Brain pericyte (primary cell): ENCODE results near the gene NLGN1.
"Not testable (repeated sequence)": the region's sequence is repeated elsewhere in the genome, so short reads cannot be mapped to it uniquely, and the experiment has no call there.

Experiments used
- DNase-seq: peaks from one replicate; pipeline ENCODE4 v3.0.0-alpha.2; 2012; ENCODE audit warnings: low read depth, low spot score

NLGN1 gene

DNA sequence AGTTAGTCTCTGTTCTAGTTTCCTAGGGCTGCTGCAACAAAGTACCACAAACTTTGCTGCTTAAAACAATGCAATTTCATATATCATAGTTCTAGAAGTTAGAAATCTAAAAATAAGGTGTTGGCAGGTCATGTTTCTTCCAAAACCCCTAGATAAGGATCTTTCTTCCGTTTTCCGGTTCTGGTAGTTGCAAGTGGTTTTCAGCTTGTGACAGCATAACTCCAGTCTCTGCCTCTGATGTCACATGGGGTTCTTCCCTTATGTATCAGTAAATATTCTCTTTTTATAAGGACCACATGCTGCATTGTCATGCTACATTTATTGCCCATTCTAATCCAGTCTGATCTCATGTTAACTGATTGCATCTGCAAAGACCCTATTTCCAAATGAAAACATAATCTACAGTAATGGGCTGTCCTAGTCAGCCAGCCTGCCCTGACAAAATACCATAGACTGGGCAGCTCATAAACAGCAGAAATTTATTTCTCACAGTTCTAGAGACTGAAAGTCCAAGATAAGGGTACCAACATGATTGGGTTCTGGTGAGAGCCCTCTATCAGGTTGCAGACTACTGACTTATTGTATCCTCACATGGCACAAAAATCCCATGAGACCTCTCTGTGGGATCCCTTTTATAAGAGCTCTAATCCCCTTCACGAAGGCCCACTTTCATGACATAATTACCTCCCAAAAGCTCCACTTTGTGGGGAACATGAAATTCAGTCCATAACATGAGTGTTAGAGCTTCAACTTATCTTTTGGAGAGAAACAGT lies 819.6 kb downstream of the NLGN1 start:
- no peak for DNase-seq

DNA sequence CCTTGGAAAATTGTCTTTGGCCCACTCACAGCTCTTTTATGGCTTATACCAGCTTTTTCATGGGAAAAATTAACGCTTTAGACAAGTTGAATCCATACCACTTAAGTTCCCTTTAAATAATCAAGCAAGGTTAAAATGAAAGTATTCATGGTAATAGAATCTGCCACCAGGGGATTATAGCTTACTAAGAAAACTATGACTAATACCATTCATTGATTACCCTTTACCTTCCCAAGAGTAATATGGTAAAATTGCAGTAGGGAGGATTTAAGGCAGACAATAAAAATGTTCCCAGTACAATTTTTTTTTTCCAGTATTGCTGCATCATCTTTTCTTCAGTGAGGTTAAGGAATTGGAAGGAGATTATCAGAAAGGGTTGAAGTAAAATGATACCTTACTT lies 820.5 kb downstream of the NLGN1 start:
- no peak for DNase-seq

DNA sequence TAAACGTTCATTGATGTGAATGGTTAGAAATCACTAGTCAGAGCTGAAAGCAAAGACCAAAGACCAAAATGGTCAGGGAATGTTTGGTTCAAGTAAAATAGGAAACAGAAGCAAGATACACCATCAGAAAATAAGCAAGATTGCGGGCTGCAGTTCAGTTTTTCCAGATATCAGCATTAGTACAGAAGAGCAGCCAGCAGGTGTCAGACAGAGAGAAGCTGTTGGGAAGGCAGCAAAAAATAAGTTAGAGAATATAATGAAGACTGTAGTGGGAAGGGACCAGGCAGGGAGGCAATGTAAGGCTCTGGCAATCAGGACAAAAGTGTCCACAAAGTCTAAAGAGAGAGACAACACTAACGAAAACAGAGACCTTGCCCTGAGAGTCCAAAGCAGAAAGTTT lies 822.2 kb downstream of the NLGN1 start:
- no peak for DNase-seq

DNA sequence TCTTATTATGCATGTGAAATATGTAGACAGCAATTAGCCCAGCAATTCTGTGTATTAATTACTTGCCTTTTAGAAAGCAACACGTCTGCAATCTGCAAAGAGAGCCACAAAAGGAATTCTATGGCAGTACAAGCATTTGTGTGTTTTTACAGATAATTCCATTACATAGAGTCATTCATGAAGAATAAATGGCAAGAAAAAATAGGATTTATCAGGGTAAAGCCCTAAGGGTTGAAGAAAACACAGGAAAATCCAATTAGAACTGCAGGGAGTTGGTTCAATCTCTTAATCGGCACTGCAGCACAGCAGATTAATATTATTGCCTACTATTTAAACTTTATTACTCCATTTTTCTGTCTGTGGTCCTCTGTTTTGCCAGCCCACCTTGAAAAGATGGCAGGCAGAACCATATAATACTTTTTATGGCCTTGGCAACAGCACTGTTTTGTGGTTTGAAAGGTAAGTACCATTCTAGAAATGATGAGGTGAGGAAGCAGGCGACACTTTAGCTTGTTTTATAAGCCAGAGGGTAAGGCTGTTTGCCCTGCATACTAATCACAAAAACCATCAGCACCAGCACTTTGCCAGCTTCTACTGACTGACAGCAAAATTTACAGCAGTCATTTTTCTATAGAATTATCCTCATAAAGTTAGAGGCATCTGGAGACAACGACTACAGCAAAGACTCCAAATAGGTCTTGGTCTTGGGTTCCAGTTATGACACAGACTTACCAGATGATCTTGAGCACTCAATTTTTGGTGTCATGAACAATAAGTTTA lies 823.4 kb downstream of the NLGN1 start:
- DNase-seq: no peak

DNA sequence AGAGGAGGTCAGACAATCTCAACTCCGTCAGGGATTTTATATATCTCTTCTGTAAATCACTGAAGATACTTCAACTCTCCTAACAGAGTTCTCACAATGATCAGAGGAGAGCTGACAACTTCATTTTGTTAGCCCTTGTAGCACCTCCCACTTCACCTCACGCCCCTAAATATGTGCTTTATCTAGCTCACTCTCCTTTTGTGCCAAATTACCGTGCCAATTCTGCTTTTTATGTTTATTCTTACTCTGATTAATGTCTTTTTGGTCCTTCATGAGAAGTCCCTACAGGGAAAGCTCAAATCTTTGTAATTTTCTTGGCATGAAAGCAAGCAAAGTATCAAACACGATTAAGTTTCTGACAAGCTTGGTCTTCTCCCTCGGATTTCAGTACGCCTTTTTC lies 825.5 kb downstream of the NLGN1 start:
- DNase-seq: no peak

DNA sequence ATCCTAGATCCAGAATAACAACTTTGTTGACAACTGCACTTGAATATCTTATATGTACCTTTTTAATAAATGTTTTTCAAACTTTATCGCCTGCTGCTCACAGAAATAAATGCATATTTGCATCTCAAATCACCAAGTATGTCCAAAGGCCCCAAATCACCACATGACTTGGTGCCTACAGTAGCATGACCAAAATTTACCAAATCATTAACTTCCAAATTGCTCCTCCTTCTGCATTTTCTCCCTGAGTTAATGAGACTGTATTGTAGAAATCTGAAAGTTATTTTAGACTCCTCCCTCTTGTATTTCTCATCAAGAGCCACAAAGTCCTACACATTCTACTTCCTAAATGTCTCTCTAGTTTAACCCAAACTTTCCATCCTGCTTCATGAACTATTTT lies 826.1 kb downstream of the NLGN1 start:
- DNase-seq: no peak

DNA sequence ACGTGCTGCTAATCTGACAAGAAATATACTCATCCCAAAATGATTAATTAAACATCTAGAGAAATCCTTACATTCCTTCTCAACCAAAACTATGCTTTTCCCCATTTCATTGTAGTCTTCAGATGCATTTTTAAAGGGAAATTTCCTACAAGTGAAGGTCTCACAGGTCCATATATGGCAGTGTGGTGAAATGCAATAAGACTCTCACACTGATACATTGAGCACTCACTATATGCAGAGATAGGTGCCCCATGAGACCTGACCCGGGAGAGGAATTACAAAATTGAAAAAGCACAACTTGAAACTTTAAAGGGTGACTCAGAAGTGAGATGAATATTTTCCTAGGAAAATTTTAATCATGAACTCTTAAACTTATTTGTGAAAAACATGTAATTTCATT lies 832.4 kb downstream of the NLGN1 start:
- no peak for DNase-seq

DNA sequence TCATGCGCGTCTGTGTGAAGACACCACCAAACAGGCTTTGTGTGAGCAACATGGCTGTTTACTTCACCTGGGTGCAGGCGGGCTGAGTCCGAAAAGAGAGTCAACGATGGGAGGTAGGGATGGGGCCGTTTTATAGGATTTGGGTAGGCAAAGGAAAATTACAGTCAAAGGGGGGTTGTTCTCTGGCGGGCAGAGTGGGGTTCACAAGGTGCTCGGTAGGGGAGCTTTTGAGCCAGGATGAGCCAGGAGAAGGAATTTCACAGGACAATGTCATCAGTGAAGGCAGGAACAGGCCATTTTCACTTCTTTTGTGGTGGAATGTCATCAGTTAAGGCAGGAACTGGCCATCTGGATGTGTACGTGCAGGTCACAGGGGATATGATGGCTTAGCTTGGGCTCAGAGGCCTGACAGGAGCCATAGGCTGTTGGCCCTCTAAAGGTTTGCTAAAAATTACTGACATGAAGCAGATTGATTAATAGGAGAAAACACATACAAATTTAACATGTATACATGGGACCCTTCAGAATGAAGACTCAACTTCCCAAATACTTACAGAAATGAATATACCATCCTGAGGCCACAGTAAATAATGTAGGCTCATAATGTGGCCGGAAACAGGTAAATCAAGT lies 834.6 kb downstream of the NLGN1 start:
- not testable (repeated sequence) for DNase-seq

DNA sequence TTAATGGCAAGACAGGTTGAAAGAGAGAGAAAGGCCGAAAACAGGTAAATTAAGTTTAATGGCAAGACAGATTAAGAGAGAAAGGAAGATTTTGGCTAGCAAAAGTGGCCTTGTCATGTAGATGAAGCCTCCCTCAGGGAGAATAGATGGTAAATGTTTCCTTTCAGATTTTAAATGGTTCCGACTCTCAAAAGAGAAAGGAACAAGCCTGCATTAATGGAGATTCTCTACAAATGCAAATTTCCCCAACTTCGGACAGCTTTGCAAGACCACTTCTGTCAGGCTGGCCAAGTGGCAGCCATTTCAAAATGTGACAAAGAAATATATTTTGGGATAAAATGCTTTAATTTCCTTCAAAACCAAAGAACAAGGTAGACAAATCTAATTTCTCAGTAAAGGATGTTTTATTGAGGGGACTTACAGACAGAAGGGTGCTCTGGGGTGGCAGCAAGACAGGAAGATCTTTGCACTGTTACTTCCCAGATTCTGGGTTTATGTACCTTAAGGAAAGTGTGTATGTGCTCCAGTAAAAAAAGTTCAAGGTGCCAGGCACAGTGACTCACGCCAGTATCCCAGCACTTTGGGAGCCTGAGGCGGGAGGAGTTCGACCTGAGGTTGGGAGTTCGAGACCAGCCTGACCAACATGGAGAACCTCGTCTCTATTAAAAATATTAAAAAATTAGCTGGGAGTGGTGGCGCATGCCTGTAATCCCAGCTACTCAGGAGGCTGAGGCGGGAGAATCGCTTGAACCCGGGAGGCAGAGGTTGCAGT lies 835.3 kb downstream of the NLGN1 start:
- no peak for DNase-seq

DNA sequence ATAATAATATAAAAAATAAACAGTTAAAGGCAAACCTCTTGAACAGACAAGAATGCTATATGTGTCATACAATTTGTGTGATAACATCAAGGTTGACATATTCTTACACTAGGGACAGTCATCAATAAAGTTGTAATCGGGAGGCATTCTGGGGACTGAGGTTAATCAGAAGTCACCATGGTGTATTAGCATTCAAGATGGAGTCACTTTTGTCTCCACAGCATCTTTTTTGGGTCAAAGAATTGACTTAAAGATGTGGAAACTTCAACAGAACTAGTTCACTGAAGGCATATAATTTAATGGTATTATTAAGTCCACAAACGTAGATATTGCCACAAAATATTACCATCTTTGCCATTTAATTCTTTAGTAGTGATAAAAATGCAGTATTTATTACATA lies 836.0 kb downstream of the NLGN1 start:
- DNase-seq: no peak

DNA sequence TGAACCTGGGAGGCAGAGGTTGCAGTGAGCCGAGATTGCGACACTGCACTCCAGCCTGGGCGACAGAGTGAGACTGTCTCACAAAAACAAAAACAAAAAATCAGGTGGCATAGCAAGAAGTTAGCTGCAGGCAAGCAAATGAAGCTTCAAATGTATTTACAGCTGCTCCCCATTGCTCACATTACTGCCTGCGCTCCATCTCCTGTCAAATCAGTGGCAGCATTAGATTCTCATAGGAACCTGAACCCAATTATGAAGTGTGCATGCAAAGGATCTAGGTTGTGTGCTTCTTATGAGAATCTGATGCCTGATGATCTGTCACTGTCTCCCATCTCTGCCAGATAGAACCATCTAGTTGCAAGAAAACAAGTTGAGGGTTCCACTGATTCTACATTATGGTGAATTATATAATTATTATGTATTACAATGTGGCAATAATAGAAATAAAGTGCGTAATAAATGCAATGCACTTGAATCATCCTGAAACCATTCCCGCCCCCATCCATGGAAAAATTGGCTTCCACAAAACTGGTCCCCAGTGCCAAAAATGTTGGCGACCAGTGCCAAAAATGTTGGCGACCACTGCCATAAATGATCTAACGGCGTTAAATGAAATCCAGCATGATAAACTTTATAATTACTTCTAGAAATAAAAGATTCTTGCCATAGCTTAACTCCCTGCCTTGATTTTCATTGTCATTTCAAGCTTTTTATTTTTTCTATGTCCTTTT lies 844.9 kb downstream of the NLGN1 start:
- no peak for DNase-seq

DNA sequence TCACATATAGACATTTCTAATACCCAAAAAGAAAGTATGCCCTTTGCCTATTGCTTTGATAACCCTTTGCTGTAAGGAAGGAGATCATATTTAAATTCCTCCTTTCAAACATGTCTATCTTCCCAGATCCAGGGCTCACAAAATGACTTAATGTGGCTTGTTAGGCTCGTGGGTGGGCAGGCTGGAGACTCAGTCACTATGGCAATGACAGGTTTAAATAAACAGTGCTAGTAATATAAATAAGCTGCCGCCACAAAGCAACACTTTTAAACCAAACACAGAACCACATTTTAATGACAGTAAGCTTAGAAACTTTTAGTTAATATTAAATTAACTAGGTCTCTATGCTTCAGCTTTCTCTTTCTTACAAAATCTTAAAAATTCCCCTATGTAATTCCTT lies 845.6 kb downstream of the NLGN1 start:
- DNase-seq: no peak

DNA sequence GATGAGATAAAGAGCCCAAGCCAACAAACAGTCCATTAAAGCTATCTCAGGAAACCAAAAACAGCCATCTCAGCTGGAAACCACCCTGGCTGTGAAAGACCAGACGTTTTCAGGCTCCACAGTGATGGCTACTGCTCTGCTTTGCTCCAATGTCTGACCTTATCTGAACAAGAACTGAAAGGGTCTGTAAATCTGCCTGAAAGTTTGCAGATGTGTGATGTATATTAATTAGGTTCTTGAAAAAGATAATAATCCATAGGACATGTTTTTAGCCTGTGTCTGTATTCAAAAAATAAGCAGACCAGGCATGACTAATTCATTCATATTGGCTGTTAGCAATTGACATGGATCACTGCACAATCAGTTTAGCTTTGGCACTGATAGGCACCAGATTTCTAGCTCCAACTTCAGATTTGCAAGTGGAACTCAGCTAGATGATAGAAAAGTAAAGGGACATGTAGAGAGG lies 850.2 kb downstream of the NLGN1 start:
- no peak for DNase-seq

DNA sequence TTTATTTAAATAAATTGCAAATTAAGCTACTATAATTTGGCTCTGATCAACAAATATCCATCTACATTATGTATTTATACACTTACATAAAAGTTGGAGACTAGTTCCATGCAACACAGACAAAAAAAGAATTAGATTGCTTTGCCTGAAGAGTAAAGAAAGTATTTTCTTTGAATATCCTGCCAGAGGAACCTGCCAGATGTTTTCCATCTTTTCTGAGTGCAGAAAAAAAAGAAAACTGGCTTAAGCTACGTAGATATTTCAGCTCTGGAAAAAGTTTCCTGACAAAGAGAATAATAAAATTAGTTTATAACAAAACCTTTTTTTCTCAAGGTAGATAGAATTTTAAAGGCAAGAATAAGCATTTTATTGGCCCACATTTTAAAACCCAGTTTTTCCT lies 854.1 kb downstream of the NLGN1 start:
- DNase-seq: no peak

DNA sequence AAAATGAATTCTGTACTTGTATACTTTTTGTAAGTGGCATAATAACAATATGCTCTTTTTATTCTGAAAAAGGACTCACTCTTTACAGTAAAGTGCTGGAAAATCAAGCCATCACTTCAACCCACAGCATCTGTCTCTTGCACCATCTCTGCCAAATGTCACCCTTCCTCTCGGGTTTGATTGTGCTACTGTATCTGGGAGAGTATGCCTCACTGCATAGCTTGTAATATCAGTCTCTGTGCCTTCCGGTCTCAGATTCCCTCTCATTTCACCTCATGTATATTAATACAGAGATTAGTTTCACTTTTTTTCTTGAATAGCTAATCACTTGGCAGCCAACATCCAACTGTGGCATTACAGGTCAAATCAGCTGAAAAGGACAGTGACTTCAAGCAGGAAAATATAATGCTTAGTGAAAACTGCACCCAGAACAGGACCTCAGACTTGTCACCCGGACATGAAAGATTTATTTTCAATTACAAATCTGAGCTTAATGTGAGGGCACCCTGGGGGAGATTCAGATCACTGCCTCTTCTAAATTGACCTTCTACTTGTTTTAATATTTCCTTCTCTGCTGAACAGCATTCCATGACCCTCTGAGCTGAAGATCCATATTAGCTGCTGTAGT lies 855.8 kb downstream of the NLGN1 start:
- DNase-seq: no peak

DNA sequence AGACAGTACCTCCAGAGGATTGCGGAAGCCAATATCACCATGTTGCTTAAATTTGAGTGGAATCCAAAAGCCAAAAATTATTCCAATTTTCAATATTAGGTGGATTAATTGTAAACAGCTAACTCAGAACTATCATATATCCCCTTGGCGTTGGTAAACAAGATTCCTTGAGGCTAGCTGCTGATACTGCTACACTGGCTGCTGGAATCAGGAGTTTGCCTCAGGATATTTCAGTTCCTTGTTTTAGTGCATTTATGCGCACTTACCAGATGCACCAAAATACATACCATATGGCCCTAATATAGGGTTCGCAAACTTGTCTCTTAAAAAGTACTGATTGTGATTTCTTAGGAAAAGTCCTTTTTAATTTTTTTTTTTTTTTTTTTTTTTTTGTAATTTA lies 856.4 kb downstream of the NLGN1 start:
- DNase-seq: no peak

DNA sequence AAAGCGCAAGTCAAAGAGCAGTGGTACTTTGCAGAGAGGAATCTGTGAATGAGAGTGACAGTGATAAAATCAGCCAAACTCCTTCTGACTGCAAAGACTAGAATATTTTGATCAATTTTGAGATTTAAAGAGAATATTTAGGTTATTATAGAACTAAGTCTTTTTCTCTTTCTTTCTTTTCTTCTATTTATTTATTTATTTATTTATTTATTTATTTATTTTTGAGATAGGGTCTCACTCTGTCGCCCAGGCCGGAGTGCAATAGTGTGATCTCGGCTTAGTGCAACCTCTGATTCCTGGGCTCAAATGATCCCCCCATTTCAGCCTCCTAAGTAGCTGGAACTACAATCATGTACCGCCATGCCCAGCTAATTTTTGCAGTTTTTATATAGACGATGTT lies 857.9 kb downstream of the NLGN1 start:
- DNase-seq: no peak

DNA sequence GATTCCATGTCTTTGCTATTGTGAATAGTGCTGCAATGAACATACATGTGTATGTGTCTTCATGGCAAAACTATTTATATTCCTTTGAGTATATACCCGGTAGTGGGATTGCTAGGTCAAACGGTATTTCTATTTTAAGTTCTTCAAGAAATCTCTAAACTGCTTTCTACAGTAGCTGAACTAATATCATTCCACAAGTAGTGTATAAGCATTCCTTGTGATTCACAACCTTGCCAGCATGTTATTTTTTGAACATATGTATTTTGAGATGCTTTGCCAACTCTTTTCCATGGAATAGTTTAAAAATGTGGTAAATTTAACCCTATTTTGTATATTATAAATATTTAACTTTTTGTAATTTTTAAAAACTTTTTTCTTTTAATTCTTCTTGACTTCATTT lies 868.9 kb downstream of the NLGN1 start:
- no peak for DNase-seq

DNA sequence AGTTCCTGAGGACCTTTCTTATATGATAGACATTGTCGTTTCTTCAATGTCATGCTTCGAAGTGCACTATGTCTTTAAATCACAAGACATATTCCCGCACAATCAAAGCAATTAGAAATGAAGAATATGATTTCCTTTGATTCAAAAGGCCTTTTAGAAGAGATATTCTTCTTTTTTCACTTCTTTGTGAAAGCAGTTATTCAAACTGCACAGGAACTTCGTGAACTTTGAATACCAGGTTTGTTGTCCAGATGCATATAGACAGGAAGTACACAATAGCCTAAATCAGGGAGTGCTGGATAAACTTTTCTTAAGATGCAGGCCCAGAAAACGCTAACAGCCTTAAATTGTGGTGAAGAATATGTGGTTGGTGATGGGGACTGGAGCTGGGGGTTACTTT lies 870.5 kb downstream of the NLGN1 start:
- DNase-seq: no peak

DNA sequence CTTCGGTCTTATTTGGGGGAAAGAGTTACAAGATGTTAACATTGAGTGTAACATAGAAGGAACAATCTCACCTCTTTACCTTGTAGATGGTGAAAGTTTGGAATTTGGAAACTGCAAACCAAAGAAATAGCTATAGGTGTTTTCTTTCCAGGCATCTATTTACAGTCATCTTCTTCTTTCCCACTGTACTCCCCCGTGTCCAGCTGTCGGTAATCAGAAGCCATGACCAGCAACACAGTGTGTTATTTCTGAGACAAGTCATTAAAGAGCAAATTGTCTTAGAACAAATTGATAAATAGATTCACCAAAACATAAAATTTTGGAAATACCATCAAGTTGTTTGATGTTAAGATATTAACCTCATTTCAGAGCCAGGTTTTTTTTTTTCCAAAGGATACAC lies 871.0 kb downstream of the NLGN1 start:
- DNase-seq: no peak

DNA sequence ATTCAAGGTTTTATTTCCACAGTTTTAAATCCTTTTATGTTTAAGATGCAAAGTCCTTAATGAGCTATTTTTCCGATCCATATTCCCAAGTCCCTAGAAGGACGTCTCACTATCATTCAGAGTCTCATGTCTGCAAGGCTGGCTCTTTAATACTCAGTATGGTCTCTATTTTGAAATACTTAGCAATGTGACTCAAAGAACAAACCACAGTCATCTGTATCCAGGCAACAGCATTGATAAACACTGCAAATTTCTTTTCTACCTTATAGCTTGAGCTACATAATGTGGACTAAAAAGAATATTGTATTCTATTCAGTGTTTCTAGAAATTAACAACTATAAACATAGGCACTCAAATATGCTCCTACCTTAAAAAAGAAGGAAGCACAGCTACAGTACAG lies 873.3 kb downstream of the NLGN1 start:
- no peak for DNase-seq
